CD14-positive monocyte (primary cell): Measurements from ENCODE around the gene FAF2. TPM values are rescaled to one million over a fixed set of nuclear protein-coding genes. Genes with fewer than 3 reads are reported as not detected.

Experiments used
- DNase-seq, 3 donors: peaks; one replicate each; pipeline ENCODE4 v3.0.0-alpha.2; 2011 to 2022
- H2AFZ ChIP-seq: 2 replicates; pipeline ENCODE4 v1.6.0; 2012; ENCODE audit warnings: mild to moderate bottlenecking, low read depth, low read length, inconsistent platforms; ENCODE audit not compliant: insufficient read depth, poor library complexity, severe bottlenecking
- H3K27ac ChIP-seq, 2 donors: 1 replicate in 1 of 2; 2 replicates in 1 of 2; pipeline ENCODE4 v1.5.1; 2012 to 2013; ENCODE audit warnings: low read length in 2 of 2, control low read depth in 1 of 2, inconsistent platforms in 1 of 2, low read depth in 1 of 2, mild to moderate bottlenecking in 1 of 2
- H3K27me3 ChIP-seq, 2 donors: one replicate each; pipeline versions ENCODE4 v1.6.0 to v1.6.1; 2011 to 2013; ENCODE audit warnings: low read length in 2 of 2; ENCODE audit not compliant: control insufficient read depth in 2 of 2, insufficient read depth in 2 of 2
- H3K36me3 ChIP-seq, 2 donors: replicated peaks in 1 of 2; 1 replicate in 1 of 2; 2 replicates in 1 of 2; pipeline versions ENCODE4 v1.5.1 to v1.6.1; 2012 to 2013; ENCODE audit warnings: low read length in 2 of 2, control low read depth in 1 of 2, inconsistent platforms in 1 of 2, mild to moderate bottlenecking in 1 of 2; ENCODE audit not compliant: insufficient read depth in 2 of 2, control insufficient read depth in 1 of 2
- H3K4me1 ChIP-seq, 2 donors: 1 replicate in 1 of 2; 2 replicates in 1 of 2; pipeline versions ENCODE4 v1.5.1 to v1.6.1; 2012 to 2013; ENCODE audit warnings: low read length in 2 of 2, control low read depth in 1 of 2, inconsistent platforms in 1 of 2, mild to moderate bottlenecking in 1 of 2, moderate library complexity in 1 of 2; ENCODE audit not compliant: insufficient read depth in 2 of 2, control insufficient read depth in 1 of 2
- H3K4me2 ChIP-seq: replicated peaks from 2 replicates; pipeline ENCODE3; 2012; ENCODE audit warnings: low read length, moderate library complexity, mild to moderate bottlenecking; ENCODE audit not compliant: poor library complexity, severe bottlenecking; ENCODE audit errors: extremely low read depth
- H3K4me3 ChIP-seq, 3 experiments: fragments of 200-600 bp in 1 of 3; sonication (generic) in 1 of 3; replicated peaks in 1 of 3; 1 replicate in 2 of 3; 2 replicates in 1 of 3; pipeline ENCODE4 v1.5.1; 2011 to 2013; ENCODE audit warnings: low read length in 3 of 3, mild to moderate bottlenecking in 3 of 3, control low read depth in 2 of 3, low read depth in 2 of 3, inconsistent platforms in 1 of 3, moderate library complexity in 1 of 3
- H3K79me2 ChIP-seq: 2 replicates; pipeline ENCODE4 v1.6.0; 2012; ENCODE audit warnings: mild to moderate bottlenecking, control low read depth, inconsistent platforms, low read length, moderate library complexity; ENCODE audit not compliant: insufficient read depth
- H3K9ac ChIP-seq: 2 replicates; pipeline ENCODE4 v1.6.0; 2017; ENCODE audit warnings: low read length, mild to moderate bottlenecking; ENCODE audit not compliant: insufficient read depth, poor library complexity, severe bottlenecking
- H3K9me3 ChIP-seq, 2 donors: replicated peaks in 1 of 2; 1 replicate in 1 of 2; 2 replicates in 1 of 2; pipeline versions ENCODE4 v1.5.1 to v1.6.1; 2012 to 2013; ENCODE audit warnings: low read length in 2 of 2, control low read depth in 1 of 2; ENCODE audit not compliant: control insufficient read depth in 1 of 2, insufficient read depth in 1 of 2
- H4K20me1 ChIP-seq: 2 replicates; pipeline ENCODE4 v1.6.0; 2012; ENCODE audit warnings: mild to moderate bottlenecking, low read length, control low read depth, moderate library complexity; ENCODE audit not compliant: insufficient read depth
- H3K27ac Mint-ChIP-seq, 7 donors: one replicate each; pipeline ENCODE4 v1.8.0; 2020; ENCODE audit warnings: mild to moderate bottlenecking in 7 of 7, mixed read lengths in 7 of 7, moderate library complexity in 6 of 7, inconsistent platforms in 2 of 7
- H3K27me3 Mint-ChIP-seq, 3 donors: one replicate each; pipeline ENCODE4 v1.8.0; 2021 to 2022; ENCODE audit warnings: low read depth in 3 of 3, mild to moderate bottlenecking in 3 of 3, mixed read lengths in 3 of 3, moderate library complexity in 3 of 3, inconsistent platforms in 1 of 3
- H3K36me3 Mint-ChIP-seq, 2 donors: one replicate each; pipeline ENCODE4 v1.8.0; 2020; ENCODE audit warnings: mixed read lengths in 2 of 2, inconsistent platforms in 1 of 2, mild to moderate bottlenecking in 1 of 2
- H3K4me1 Mint-ChIP-seq: one replicate; pipeline ENCODE4 v1.8.0; 2020; ENCODE audit warnings: mild to moderate bottlenecking, mixed read lengths
- H3K4me3 Mint-ChIP-seq, 2 donors: one replicate each; pipeline ENCODE4 v1.8.0; 2020; ENCODE audit warnings: mild to moderate bottlenecking in 2 of 2, mixed read lengths in 2 of 2, moderate library complexity in 1 of 2
- H3K9me3 Mint-ChIP-seq, 7 donors: one replicate each; pipeline ENCODE4 v1.8.0; 2020 to 2022; ENCODE audit warnings: mixed read lengths in 7 of 7, mild to moderate bottlenecking in 6 of 7, moderate library complexity in 6 of 7, inconsistent platforms in 2 of 7
- WGBS: methylation state at CpG from one replicate; pipeline ENCODE4 v1.1.5; 2013; ENCODE audit warnings: missing lambda C conversion rate; ENCODE audit not compliant: insufficient coverage; 5-methylcytosine and 5-hydroxymethylcytosine counted together
- intact Hi-C, 2 donors: fragments of 100-400 bp; cut with micrococcal nuclease; formaldehyde crosslinking; loops; one replicate each; pipeline versions ENCODE4 v1.15.0 to v1.15.1; 2023
- polyA plus RNA-seq, 3 donors: library from polyadenylated mRNA; depleted of rRNA in 1 of 3; unstranded in 2 of 3; stranded (reverse) in 1 of 3; fragments of 300-500 nt in 2 of 3; fragments of >200 nt in 1 of 3; fragmentation: Illumina TruSeq in 2 of 3; gene quantifications; 1 replicate in 2 of 3; 2 replicates in 1 of 3; pipeline ENCODE4 v1.2.3, GENCODE V29; 2012 to 2021
- TF ChIP-seq, protein P1 (sequence below): fragments of 200-600 bp; IDR thresholded peaks from one replicate; pipeline ENCODE4 v1.8.0; 2022; ENCODE audit warnings: antibody characterized with exemption, mild to moderate bottlenecking

The FAF2 gene
- polyA plus RNA-seq, 3 donors = 11.5 to 14.8 (median 12.2) TPM

DNA sequence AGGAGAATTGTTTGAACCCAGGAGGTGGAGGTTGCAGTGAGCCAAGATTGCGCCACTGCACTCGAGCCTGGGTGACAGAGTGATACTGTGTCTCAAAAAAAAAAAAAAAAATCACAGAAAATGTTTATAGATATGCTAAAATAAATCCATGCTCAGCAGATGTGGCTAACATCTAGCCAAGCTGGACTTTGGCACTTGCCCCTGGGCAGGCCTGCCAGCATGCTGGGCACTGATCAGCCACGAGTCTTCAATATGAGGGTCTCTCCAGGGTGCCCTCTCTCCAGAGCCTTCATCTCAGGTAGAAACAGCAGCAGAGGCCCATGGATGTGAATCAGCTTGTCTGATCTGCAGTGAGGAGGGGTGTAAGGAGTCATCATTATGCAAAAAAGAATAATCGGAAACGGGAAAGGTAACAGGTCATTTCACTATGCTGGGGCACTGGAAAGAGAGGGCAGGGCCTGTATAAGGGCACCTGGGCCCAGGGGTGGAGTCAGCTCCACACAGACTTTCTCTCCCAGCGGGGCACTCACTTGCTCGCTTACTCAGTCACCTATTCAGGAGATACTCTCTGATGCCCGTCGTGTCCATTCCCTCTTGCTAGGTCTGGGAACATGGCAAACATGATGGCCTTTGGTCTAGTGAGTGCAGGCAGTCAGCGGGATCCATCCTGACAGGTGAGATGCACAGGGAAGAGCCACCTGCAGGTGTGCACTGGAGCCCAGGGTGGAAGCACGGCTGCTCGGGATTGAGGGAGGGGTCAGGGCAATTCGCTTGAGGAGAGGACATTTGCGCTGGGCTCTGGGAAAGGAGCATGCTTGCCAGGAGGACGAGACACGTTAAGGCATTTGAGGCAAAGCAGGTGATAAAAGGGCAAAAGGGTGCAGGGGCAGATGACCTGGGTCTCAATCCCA lies 71.9 kb downstream of the FAF2 start:
- peaks cover 23% of the 10 kb centered on the region for H3K4me1 Mint-ChIP-seq

DNA sequence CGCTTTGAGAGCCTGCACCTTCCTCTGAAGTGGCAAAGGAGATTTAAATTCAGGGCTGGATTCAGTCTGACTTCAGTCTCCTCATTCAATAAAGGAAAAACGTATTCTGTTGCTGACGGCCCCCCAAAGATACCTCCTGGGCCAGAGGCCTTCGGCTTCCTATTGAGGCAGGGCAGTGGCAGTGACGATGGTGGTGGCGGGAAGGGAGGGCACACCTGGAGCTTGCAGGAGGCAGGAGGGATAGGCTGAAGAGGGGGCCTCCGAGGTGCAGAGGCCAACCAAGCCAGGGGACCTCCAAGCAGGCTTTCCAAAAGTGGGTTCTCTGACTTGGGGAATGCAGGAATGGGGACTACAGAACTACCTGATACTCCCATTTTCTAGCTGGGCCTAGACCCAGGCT lies 73.1 kb downstream of the FAF2 start:
- WGBS = 100% methylated on average over 5 of the region's 7 CpGs
- no peaks in the 10 kb centered on the region for H3K9me3 Mint-ChIP-seq
- no peaks in the 10 kb centered on the region for H3K79me2 ChIP-seq

More for the DNA sequence above, 71.9 kb downstream of the FAF2 start:
- no peak overlapping the region for H3K27ac ChIP-seq
- no peak for DNase-seq
- H4K20me1 ChIP-seq = no peaks in the 10 kb centered on the region
- Mint-ChIP-seq H3K4me3 (no peak overlapping the region), H3K27me3 (peaks cover 2 to 4% (median 3%) of the 10 kb centered on the region in 3 donors), H3K36me3 (no peaks in the 10 kb centered on the region), H3K9me3 (no peaks in the 10 kb centered on the region), H3K27ac (no peak overlapping the region)
- no peak overlapping the region for H2AFZ ChIP-seq
- no peaks in the 10 kb centered on the region for H3K27me3 ChIP-seq
- H3K4me3 ChIP-seq = no peak overlapping the region
- H3K4me1 ChIP-seq = peaks cover 0 to 5% of the 10 kb centered on the region in 2 donors
- intact Hi-C loops = no loop called here
- H3K36me3 ChIP-seq = no peaks in the 10 kb centered on the region
- no peaks in the 10 kb centered on the region for H3K9me3 ChIP-seq
- H3K4me2 ChIP-seq = no peak overlapping the region
- no peaks in the 10 kb centered on the region for H3K79me2 ChIP-seq
- whole genome bisulfite sequencing = 88% methylated on average over 13 of the region's 16 CpGs
- H3K9ac ChIP-seq = no peak overlapping the region
- TF ChIP-seq, protein P1, sequence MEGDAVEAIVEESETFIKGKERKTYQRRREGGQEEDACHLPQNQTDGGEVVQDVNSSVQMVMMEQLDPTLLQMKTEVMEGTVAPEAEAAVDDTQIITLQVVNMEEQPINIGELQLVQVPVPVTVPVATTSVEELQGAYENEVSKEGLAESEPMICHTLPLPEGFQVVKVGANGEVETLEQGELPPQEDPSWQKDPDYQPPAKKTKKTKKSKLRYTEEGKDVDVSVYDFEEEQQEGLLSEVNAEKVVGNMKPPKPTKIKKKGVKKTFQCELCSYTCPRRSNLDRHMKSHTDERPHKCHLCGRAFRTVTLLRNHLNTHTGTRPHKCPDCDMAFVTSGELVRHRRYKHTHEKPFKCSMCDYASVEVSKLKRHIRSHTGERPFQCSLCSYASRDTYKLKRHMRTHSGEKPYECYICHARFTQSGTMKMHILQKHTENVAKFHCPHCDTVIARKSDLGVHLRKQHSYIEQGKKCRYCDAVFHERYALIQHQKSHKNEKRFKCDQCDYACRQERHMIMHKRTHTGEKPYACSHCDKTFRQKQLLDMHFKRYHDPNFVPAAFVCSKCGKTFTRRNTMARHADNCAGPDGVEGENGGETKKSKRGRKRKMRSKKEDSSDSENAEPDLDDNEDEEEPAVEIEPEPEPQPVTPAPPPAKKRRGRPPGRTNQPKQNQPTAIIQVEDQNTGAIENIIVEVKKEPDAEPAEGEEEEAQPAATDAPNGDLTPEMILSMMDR = no peak

More for the DNA sequence above, 73.1 kb downstream of the FAF2 start:
- Histone ChIP-seq H3K4me3 (no peak overlapping the region), H3K9ac (no peak overlapping the region), H3K4me2 (no peak overlapping the region), H2AFZ (no peak overlapping the region), H3K9me3 (no peaks in the 10 kb centered on the region), H3K36me3 (no peaks in the 10 kb centered on the region), H4K20me1 (no peaks in the 10 kb centered on the region), H3K27me3 (no peaks in the 10 kb centered on the region), H3K27ac (no peak overlapping the region), H3K4me1 (peaks cover 0 to 5% of the 10 kb centered on the region in 2 donors)
- Mint-ChIP-seq H3K4me1 (peaks cover 23% of the 10 kb centered on the region), H3K36me3 (peaks cover 3% of the 10 kb centered on the region in 2 donors), H3K27ac (no peak overlapping the region), H3K27me3 (peaks cover 2 to 4% (median 3%) of the 10 kb centered on the region in 3 donors), H3K4me3 (no peak overlapping the region)
- DNase-seq = no peak
- intact Hi-C loops = no loop called here
- TF ChIP-seq, protein P1 = no peak
